Mammary epithelial cell (primary cell): Measurements from ENCODE around the gene ERC1.

ENCODE experiments used
- CTCF ChIP-seq, 2 donors: IDR thresholded peaks in 1 of 2; conservative IDR thresholded peaks in 1 of 2; 2 replicates each; pipeline ENCODE4 v1.5.1; 2011 to 2012; ENCODE audit warnings: inconsistent platforms in 2 of 2, low read length in 2 of 2, mild to moderate bottlenecking in 2 of 2, control low read depth in 1 of 2, low read depth in 1 of 2; ENCODE audit not compliant: insufficient read depth in 1 of 2; ENCODE audit errors: extremely low read depth in 1 of 2
- EZH2 ChIP-seq: IDR thresholded peaks from 2 replicates; pipeline ENCODE4 v1.6.1; 2012; ENCODE audit warnings: low read length, inconsistent platforms, borderline replicate concordance

DNA sequence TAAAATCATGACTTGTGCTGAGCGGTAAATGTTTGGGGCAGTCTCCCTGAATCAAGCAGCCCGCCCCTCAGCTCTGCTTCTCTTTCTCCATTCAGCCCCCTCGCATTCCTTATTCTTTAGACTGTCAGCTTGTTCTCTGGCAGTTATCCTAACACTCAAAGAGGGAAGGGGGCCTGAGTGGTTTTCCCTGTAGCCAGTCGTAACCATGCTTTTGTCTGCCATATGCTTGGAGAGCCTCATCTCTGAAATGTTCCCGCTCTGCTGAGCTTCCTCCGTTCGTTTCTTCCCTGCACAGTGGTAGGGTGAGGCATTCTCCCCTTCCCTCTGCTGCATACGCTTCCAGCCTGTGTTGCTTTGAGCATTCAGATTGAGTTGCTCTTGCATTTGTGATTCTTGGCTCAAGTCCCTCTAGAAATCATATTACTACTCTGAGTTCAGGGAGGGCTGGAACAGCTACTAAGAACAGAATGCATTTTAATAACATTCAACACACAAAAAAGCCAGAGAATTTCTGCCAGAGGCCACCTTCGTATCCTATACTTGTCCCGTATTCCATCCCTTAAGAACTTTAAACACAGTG, 483.6 kb downstream of the ERC1 start:
- no peak for TF ChIP-seq CTCF (conservative IDR thresholded peaks at IDR 0.05 in 1 of 2, IDR thresholded peaks at IDR 0.05 in 1 of 2; ENCODE audit: extremely low read depth in 1 of 2, insufficient read depth in 1 of 2, low read depth in 1 of 2, low read length in 2 of 2)
- no peak for TF ChIP-seq EZH2
